ENCODE data around the gene TMEM59L. TPM values are rescaled to one million over a fixed set of nuclear protein-coding genes. Genes with fewer than 3 reads are reported as not detected.

TMEM59L gene
- total RNA-seq, 2 donors from 2014 or later: not detected

- H3K9me3 Mint-ChIP-seq: no peaks in the 10 kb centered on the region
- peaks cover 0 to 4% of the 10 kb centered on the region in 2 donors for H3K4me1 Mint-ChIP-seq (ENCODE audit: low read depth in 2 of 2)
- no peaks in the 10 kb centered on the region for H3K27me3 Mint-ChIP-seq
- H3K36me3 Mint-ChIP-seq: no peaks in the 10 kb centered on the region
- no peak overlapping the region for H3K4me3 Mint-ChIP-seq
- no peak overlapping the region for H3K27ac Mint-ChIP-seq
- DNase-seq (ENCODE audit: low spot score) (no peak), ATAC-seq (no peak)
Observed at GRCh38 chr19:18668744-18669523, 56.3 kb downstream of the TMEM59L start.

- Mint-ChIP-seq H3K36me3 (no peaks in the 10 kb centered on the region), H3K4me3 (no peak overlapping the region), H3K4me1 (ENCODE audit: low read depth in 2 of 2) (peaks cover 0 to 4% of the 10 kb centered on the region in 2 donors), H3K27me3 (no peaks in the 10 kb centered on the region), H3K27ac (no peak overlapping the region), H3K9me3 (no peaks in the 10 kb centered on the region)
- no peak for DNase-seq (ENCODE audit: low spot score)
- ATAC-seq: no peak
Observed at GRCh38 chr19:18669524-18669817, 56.8 kb downstream of the TMEM59L start.

- DNase-seq (ENCODE audit: low spot score) (no peak), ATAC-seq (no peak)
- Mint-ChIP-seq H3K36me3 (no peaks in the 10 kb centered on the region), H3K9me3 (no peaks in the 10 kb centered on the region), H3K27ac (no peak overlapping the region), H3K4me3 (no peak overlapping the region), H3K4me1 (ENCODE audit: low read depth in 2 of 2) (peaks cover 0 to 4% of the 10 kb centered on the region in 2 donors), H3K27me3 (no peaks in the 10 kb centered on the region)
Observed at GRCh38 chr19:18669883-18670282, 57.2 kb downstream of the TMEM59L start.

- Mint-ChIP-seq H3K9me3 (no peaks in the 10 kb centered on the region), H3K27me3 (no peaks in the 10 kb centered on the region), H3K4me3 (no peak overlapping the region), H3K27ac (no peak overlapping the region), H3K36me3 (no peaks in the 10 kb centered on the region), H3K4me1 (ENCODE audit: low read depth in 2 of 2) (peaks cover 0 to 4% of the 10 kb centered on the region in 2 donors)
- ATAC-seq: no peak
- no peak for DNase-seq (ENCODE audit: low spot score)
Observed at GRCh38 chr19:18670312-18670711, 57.6 kb downstream of the TMEM59L start.

Other genes starting within 250 kb of the TMEM59L start
- under 1 TPM in 1 of 2 donors, not detected in 1; 0.71 TPM for gene GDF15, start 226.7 kb upstream of the TMEM59L start, total RNA-seq
- gene LRRC25, start 215.2 kb upstream of the TMEM59L start, total RNA-seq: not detected
- 100 to 1,000 TPM; 112 to 271 TPM for gene SSBP4, start 193.5 kb upstream of the TMEM59L start, total RNA-seq
- gene ISYNA1, start 174.7 kb upstream of the TMEM59L start, total RNA-seq: 10 to 100 TPM; 19.0 to 25.6 TPM
- gene ELL, start 90.8 kb upstream of the TMEM59L start, total RNA-seq: 10 to 100 TPM; 52.3 to 75.2 TPM
- 100 to 1,000 TPM; 199 to 208 TPM for gene FKBP8, start 69.3 kb upstream of the TMEM59L start, total RNA-seq
- gene KXD1, start 55.0 kb upstream of the TMEM59L start, total RNA-seq: 100 to 1,000 TPM; 105 to 144 TPM
- gene UBA52, start 41.0 kb upstream of the TMEM59L start, total RNA-seq: 1,000 to 10,000 TPM; 1,148 to 1,390 TPM
- gene REX1BD, start 24.1 kb upstream of the TMEM59L start, total RNA-seq: 100 to 1,000 TPM in 1 of 2 donors, 10 to 100 TPM in 1; 81.5 to 104 TPM
- gene CRLF1, start 6.1 kb upstream of the TMEM59L start, total RNA-seq: not detected
- gene KLHL26, start 24.2 kb downstream of the TMEM59L start, total RNA-seq: 10 to 100 TPM; 11.6 to 18.3 TPM
- 1 to 10 TPM; 7.6 to 9.3 TPM for gene CRTC1, start 70.8 kb downstream of the TMEM59L start, total RNA-seq
- not detected for gene COMP, start 178.4 kb downstream of the TMEM59L start, total RNA-seq
- gene UPF1, start 219.1 kb downstream of the TMEM59L start, total RNA-seq: 100 to 1,000 TPM; 104 to 150 TPM

All from natural killer cell treated with Interleukin-12 subunit alpha and Interleukin-12 subunit beta and Interleukin-15 and Interleukin-18, amount 100 ng/mL, for 72 hours (primary cell).